MM.1S (cell line): ENCODE measurements around the gene DCLK1.

Experiments
- DNase-seq: peaks from one replicate; pipeline ENCODE4 v3.0.0-alpha.2; 2015
- H2AFZ ChIP-seq: fragments of 300-600 bp; sonication (generic); 2 replicates; pipeline ENCODE4 v1.6.0; 2016; ENCODE audit warnings: antibody characterized with exemption, low read length
- H3F3A ChIP-seq: fragments of 300-600 bp; sonication (generic); 2 replicates; pipeline ENCODE4 v1.6.1; 2016; ENCODE audit warnings: mild to moderate bottlenecking, antibody characterized with exemption, low read length, moderate library complexity, mixed read lengths; ENCODE audit not compliant: insufficient read depth
- H3K27ac ChIP-seq: fragments of 300-600 bp; sonication (generic); 2 replicates; pipeline ENCODE4 v1.5.1; 2016; ENCODE audit warnings: mild to moderate bottlenecking, low read length
- H3K27me3 ChIP-seq: fragments of 300-600 bp; sonication (generic); replicated peaks from 2 replicates; pipeline ENCODE4 v1.6.0; 2016; ENCODE audit warnings: low read length; ENCODE audit not compliant: insufficient read depth
- H3K36me3 ChIP-seq: fragments of 300-600 bp; sonication (generic); replicated peaks from 2 replicates; pipeline ENCODE4 v1.6.1; 2016; ENCODE audit warnings: mild to moderate bottlenecking, low read length, mixed read lengths; ENCODE audit not compliant: insufficient read depth
- H3K4me1 ChIP-seq: fragments of 300-600 bp; sonication (generic); 2 replicates; pipeline ENCODE4 v1.6.1; 2016; ENCODE audit warnings: low read length, mixed read lengths
- H3K4me2 ChIP-seq: fragments of 300-600 bp; sonication (generic); 2 replicates; pipeline ENCODE4 v1.6.0; 2016; ENCODE audit warnings: low read depth, low read length
- H3K4me3 ChIP-seq: fragments of 300-600 bp; sonication (generic); 2 replicates; pipeline ENCODE4 v1.5.1; 2016; ENCODE audit warnings: low read length, mixed read lengths
- H3K79me2 ChIP-seq: fragments of 300-600 bp; sonication (generic); 2 replicates; pipeline ENCODE4 v1.6.1; 2016; ENCODE audit warnings: mixed run types, low read length, mixed read lengths
- H3K9ac ChIP-seq: fragments of 300-600 bp; sonication (generic); 2 replicates; pipeline ENCODE4 v1.6.1; 2016; ENCODE audit warnings: low read length, mixed read lengths
- H3K9me2 ChIP-seq: fragments of 300-600 bp; sonication (generic); replicated peaks from 2 replicates; pipeline ENCODE4 v1.6.1; 2016; ENCODE audit warnings: mild to moderate bottlenecking, low read length, mixed read lengths; ENCODE audit not compliant: insufficient read depth
- H3K9me3 ChIP-seq: fragments of 300-600 bp; sonication (generic); replicated peaks from 2 replicates; pipeline ENCODE4 v1.6.1; 2016; ENCODE audit warnings: mild to moderate bottlenecking, low read length, mixed read lengths; ENCODE audit not compliant: insufficient read depth
- H4K20me1 ChIP-seq: fragments of 300-600 bp; sonication (generic); 2 replicates; pipeline ENCODE4 v1.6.1; 2016; ENCODE audit warnings: mild to moderate bottlenecking, low read length, moderate library complexity, mixed read lengths; ENCODE audit not compliant: insufficient read depth
- EZH2 ChIP-seq: fragments of 300-600 bp; sonication (generic); optimal IDR thresholded peaks from 2 replicates; pipeline ENCODE3; 2017; ENCODE audit warnings: low read depth, mild to moderate bottlenecking, antibody characterized with exemption, low read length, mixed read lengths
- EZH2phosphoT487 ChIP-seq: fragments of 300-600 bp; sonication (generic); IDR thresholded peaks from 2 replicates; pipeline ENCODE4 v1.6.1; 2018; ENCODE audit warnings: antibody characterized with exemption, low read length
- TF ChIP-seq, protein P1 (sequence below): fragments of 300-600 bp; sonication (generic); IDR thresholded peaks from 2 replicates; pipeline ENCODE4 v1.5.1; 2016; ENCODE audit warnings: antibody characterized with exemption, low read length, mixed read lengths

The DCLK1 gene

DNA sequence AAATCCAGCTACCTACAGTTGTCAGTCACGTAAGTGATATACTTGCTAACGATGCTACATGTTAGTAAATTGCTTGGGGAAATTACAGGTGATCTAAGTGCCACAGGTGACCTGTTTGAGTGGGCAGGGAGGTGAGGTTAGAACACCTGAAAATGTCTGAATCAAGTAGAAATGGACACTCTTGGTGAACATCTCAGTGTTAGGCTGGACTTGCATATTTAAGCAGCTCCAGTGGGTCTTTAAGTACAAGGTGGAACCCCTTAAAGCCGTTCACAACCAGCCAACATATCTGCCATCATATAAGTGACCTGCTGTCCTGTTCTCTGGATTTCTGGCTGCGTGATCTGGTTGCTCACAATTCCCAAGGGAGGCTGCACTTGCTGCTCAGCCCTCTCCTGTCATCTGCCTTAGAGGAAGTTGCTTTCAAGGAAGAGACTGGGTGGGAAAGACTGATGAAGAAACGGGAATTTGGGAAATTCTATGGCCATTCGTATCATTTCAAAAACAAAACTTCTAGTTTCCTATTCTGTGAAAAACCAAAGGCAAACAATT lies 244.0 kb downstream of the DCLK1 start:
- peaks cover 10% of the 10 kb centered on the region; the same call in 1 of the 2 replicates for H3K4me1 ChIP-seq
- H3K9me3 ChIP-seq = no peaks in the 10 kb centered on the region
- no peak overlapping the region for H2AFZ ChIP-seq
- no peak overlapping the region for H3K4me2 ChIP-seq
- no peaks in the 10 kb centered on the region for H3K27me3 ChIP-seq
- no peak overlapping the region for H3K9ac ChIP-seq
- H3K36me3 ChIP-seq = no peaks in the 10 kb centered on the region
- no peak for DNase-seq
- no peaks in the 10 kb centered on the region for H3F3A ChIP-seq
- no peaks in the 10 kb centered on the region for H4K20me1 ChIP-seq
- TF ChIP-seq, protein P1, sequence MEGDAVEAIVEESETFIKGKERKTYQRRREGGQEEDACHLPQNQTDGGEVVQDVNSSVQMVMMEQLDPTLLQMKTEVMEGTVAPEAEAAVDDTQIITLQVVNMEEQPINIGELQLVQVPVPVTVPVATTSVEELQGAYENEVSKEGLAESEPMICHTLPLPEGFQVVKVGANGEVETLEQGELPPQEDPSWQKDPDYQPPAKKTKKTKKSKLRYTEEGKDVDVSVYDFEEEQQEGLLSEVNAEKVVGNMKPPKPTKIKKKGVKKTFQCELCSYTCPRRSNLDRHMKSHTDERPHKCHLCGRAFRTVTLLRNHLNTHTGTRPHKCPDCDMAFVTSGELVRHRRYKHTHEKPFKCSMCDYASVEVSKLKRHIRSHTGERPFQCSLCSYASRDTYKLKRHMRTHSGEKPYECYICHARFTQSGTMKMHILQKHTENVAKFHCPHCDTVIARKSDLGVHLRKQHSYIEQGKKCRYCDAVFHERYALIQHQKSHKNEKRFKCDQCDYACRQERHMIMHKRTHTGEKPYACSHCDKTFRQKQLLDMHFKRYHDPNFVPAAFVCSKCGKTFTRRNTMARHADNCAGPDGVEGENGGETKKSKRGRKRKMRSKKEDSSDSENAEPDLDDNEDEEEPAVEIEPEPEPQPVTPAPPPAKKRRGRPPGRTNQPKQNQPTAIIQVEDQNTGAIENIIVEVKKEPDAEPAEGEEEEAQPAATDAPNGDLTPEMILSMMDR = no peak
- TF ChIP-seq EZH2phosphoT487 (no peak), EZH2 (no peak)
- H3K4me3 ChIP-seq = no peak overlapping the region
- no peaks in the 10 kb centered on the region for H3K79me2 ChIP-seq
- no peaks in the 10 kb centered on the region for H3K9me2 ChIP-seq
- no peak overlapping the region for H3K27ac ChIP-seq

DNA sequence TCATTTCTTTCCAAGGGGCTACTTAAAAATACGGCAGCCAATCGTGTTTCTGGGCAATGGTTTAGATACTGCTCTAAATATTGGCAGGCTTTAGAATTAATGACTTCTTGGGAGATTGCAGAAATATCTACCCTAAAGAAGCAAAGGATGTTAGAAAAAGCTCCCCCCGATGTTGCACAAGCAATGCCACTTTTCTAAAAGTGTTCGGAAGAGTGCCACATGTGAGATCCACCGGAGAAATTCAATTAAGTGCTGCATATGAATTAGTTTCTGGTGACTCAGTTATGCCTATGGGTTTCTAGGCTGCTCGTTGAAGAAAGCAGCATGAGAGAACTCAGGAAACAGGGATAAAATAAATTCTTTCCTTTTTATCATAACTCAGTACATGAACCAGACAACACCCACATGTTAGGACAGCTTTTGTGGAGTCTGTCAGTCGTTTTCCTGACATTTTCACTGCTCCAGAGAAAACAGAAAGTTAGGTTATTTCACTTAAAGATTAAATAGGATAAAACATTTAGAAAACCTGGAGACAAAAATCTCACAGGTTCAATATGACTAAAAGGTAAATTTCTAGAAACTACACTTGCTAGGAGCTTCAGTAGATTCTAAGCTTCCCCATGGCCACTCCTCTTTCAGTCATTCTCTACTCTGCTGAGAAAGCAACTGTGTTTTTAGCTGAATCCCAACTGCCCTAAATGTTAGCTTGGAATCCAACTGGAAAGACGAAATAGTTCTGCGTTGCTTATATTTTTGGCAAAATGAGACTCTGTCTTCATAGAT lies 244.7 kb downstream of the DCLK1 start:
- DNase-seq = no peak
- Histone ChIP-seq H4K20me1 (no peaks in the 10 kb centered on the region), H3K4me2 (no peak overlapping the region), H3K9ac (no peak overlapping the region), H3F3A (no peaks in the 10 kb centered on the region), H3K36me3 (no peaks in the 10 kb centered on the region), H3K9me2 (no peaks in the 10 kb centered on the region), H3K27me3 (no peaks in the 10 kb centered on the region), H3K4me1 (peaks cover 10% of the 10 kb centered on the region; the same call in 1 of the 2 replicates), H2AFZ (no peak overlapping the region), H3K9me3 (no peaks in the 10 kb centered on the region), H3K79me2 (no peaks in the 10 kb centered on the region), H3K4me3 (no peak overlapping the region), H3K27ac (no peak overlapping the region)
- no peak for TF ChIP-seq EZH2
- TF ChIP-seq EZH2phosphoT487 = no peak
- TF ChIP-seq, protein P1 = no peak

GRCh38 chr13:35884211-35884760 lies 246.9 kb downstream of the DCLK1 start:
- no peaks in the 10 kb centered on the region for H3F3A ChIP-seq
- H3K27me3 ChIP-seq = no peaks in the 10 kb centered on the region
- TF ChIP-seq, protein P1 = no peak
- TF ChIP-seq EZH2phosphoT487 = no peak
- no peak overlapping the region for H3K27ac ChIP-seq
- H3K4me1 ChIP-seq = peaks cover 10% of the 10 kb centered on the region; the same call in 1 of the 2 replicates
- H3K9me2 ChIP-seq = no peaks in the 10 kb centered on the region
- no peaks in the 10 kb centered on the region for H3K9me3 ChIP-seq
- no peaks in the 10 kb centered on the region for H4K20me1 ChIP-seq
- no peak overlapping the region for H3K9ac ChIP-seq
- no peak overlapping the region for H3K4me3 ChIP-seq
- H2AFZ ChIP-seq = no peak overlapping the region
- DNase-seq = peak; percentile 7
- H3K4me2 ChIP-seq = peak overlapping the region; percentile 27; the same call in 1 of the 2 replicates
- H3K36me3 ChIP-seq = no peaks in the 10 kb centered on the region
- H3K79me2 ChIP-seq = no peaks in the 10 kb centered on the region
